Kidney epithelial cell (primary cell): ENCODE measurements around the gene ZNF609. TPM values are rescaled to one million over a fixed set of nuclear protein-coding genes. Genes with fewer than 3 reads are reported as not detected.
"Not testable (repeated sequence)": the region's sequence is repeated elsewhere in the genome, so short reads cannot be mapped to it uniquely, and the experiment has no call there.

ENCODE experiments used
- DNase-seq: peaks from one replicate; pipeline ENCODE4 v3.0.0-alpha.2; 2010; ENCODE audit warnings: low read depth
- H3K27me3 ChIP-seq: 2 replicates; pipeline ENCODE4 v1.6.0; 2011; ENCODE audit warnings: low read length; ENCODE audit not compliant: control insufficient read depth, insufficient read depth
- H3K36me3 ChIP-seq: 2 replicates; pipeline ENCODE4 v1.5.1; 2011; ENCODE audit warnings: low read length; ENCODE audit not compliant: control insufficient read depth, insufficient read depth
- H3K4me3 ChIP-seq: 2 replicates; pipeline ENCODE4 v1.5.1; 2011; ENCODE audit warnings: low read depth, mild to moderate bottlenecking, control low read depth, low read length
- total RNA-seq: library from RNA; depleted of rRNA; stranded (reverse); fragments of >200 nt; gene quantifications from 2 replicates; pipeline ENCODE4 v1.2.3, GENCODE V29; 2015
- TF ChIP-seq, protein P1 (sequence below): IDR thresholded peaks from 2 replicates; pipeline ENCODE4 v1.5.1; 2011; ENCODE audit warnings: mild to moderate bottlenecking, moderate library complexity, low read length, control low read depth, inconsistent platforms; ENCODE audit not compliant: insufficient read depth, poor library complexity, severe bottlenecking

The ZNF609 gene
- total RNA-seq, 1 donor from 2014 or later, result 18.4 TPM

DNA sequence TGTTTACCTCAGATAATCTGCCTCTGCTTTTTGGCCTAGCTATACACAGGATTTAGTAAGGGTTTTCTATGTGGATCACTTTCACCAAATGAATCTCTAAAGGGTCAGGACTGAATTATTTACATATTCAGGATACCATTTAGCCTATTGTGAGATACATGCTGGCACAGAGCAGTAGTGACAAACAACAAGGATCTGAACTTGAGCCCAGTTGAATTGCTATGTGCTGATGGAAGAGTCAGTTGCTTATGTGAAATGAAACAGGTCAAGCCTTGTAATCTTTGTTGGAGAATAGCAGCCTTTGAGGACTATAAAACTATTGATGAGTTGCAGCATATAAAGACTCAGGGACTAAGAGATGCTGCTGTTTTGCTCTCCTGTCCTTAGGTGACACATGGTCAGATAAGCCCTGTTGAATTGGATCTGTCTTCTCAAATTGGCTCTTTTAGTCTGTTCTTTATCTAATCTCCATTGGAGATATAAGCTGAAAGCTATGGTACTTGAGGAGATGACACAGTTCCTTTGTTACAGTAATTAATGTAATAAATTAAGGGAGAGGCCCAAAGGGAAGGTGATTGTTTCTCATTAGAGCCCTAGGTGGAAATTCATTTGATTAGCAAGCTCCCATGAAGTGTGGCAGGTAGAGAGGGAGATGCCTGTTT lies 30.4 kb downstream of the ZNF609 start:
- TF ChIP-seq, protein P1, sequence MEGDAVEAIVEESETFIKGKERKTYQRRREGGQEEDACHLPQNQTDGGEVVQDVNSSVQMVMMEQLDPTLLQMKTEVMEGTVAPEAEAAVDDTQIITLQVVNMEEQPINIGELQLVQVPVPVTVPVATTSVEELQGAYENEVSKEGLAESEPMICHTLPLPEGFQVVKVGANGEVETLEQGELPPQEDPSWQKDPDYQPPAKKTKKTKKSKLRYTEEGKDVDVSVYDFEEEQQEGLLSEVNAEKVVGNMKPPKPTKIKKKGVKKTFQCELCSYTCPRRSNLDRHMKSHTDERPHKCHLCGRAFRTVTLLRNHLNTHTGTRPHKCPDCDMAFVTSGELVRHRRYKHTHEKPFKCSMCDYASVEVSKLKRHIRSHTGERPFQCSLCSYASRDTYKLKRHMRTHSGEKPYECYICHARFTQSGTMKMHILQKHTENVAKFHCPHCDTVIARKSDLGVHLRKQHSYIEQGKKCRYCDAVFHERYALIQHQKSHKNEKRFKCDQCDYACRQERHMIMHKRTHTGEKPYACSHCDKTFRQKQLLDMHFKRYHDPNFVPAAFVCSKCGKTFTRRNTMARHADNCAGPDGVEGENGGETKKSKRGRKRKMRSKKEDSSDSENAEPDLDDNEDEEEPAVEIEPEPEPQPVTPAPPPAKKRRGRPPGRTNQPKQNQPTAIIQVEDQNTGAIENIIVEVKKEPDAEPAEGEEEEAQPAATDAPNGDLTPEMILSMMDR, result no peak
- no peak overlapping the region for H3K4me3 ChIP-seq
- H3K36me3 ChIP-seq, result no peaks in the 10 kb centered on the region
- no peak for DNase-seq
- H3K27me3 ChIP-seq, result no peaks in the 10 kb centered on the region

DNA sequence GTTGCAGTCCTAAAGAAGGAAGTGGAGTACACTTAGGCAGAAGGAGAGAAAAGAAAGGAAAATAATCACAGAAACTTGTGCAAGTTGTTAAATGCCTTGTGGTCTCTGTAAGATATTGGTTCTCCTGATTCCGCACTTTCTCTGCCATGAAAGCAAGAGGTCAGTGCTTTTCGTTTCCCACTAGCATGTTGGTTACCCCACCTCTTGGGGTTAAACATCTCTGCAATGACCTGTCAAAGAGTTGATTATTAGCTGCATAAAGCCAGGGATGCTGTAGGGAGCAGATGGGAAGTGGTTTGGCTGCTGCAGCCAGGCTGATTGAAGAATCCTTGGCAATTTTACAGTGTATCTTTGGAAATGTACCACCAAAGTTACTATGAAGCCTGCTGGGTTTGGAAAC lies 33.3 kb downstream of the ZNF609 start:
- Histone ChIP-seq H3K36me3 (no peaks in the 10 kb centered on the region), H3K4me3 (no peak overlapping the region), H3K27me3 (no peaks in the 10 kb centered on the region)
- no peak for DNase-seq
- TF ChIP-seq, protein P1, result no peak

GRCh38 chr15:64495968-64496367 lies 35.6 kb downstream of the ZNF609 start:
- not testable (repeated sequence) for H3K36me3 ChIP-seq, DNase-seq, H3K27me3 ChIP-seq

GRCh38 chr15:64500695-64501395 lies 40.5 kb downstream of the ZNF609 start:
- H3K36me3 ChIP-seq, result no peaks in the 10 kb centered on the region
- DNase-seq, result no peak

More at GRCh38 chr15:64495968-64496367, 35.6 kb downstream of the ZNF609 start:
- not testable (repeated sequence) for H3K4me3 ChIP-seq

DNA sequence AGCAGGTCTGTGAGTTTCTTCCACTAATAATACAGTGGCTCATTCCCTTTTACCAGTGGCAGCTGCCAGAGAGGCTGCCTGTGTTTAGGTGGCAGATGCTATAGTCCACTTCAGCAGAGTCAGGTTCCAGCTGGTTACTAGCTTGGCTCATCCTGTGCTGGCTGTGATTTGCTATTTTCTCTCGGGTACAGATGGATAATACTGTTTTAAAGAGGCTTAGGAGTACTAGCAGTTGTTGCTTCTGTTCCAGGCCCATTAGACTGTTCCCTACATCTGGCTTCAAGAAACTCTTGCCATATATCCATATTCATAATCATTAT lies 41.0 kb downstream of the ZNF609 start:
- no peaks in the 10 kb centered on the region for H3K36me3 ChIP-seq

More at GRCh38 chr15:64500695-64501395, 40.5 kb downstream of the ZNF609 start:
- Histone ChIP-seq H3K4me3 (no peak overlapping the region), H3K27me3 (no peaks in the 10 kb centered on the region)
- TF ChIP-seq, protein P1, result no peak

DNA sequence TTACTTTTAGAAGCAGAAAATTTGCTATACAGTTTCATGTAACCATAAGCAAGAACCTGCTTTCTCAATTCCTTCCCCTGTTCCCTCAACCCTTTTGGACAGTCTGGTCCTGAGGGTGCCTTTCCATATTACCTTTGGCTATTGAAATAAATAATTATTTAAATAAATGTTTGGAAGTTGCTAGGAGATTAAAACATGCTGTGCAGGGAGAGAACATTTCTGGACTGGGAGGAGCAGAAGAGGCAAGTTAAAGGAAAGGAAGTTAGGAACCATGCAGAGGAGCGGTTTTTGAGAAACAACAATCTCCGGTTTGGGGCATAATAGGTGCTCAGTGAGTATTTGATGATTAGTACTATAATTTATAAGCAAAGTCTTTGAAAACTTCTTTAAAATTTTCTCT lies 41.8 kb downstream of the ZNF609 start:
- H3K4me3 ChIP-seq, result no peak overlapping the region
- no peaks in the 10 kb centered on the region for H3K36me3 ChIP-seq
- no peak for DNase-seq
- TF ChIP-seq, protein P1, result no peak
- no peaks in the 10 kb centered on the region for H3K27me3 ChIP-seq

More for the DNA sequence above, 41.0 kb downstream of the ZNF609 start:
- no peaks in the 10 kb centered on the region for H3K27me3 ChIP-seq
- TF ChIP-seq, protein P1, result no peak
- H3K4me3 ChIP-seq, result no peak overlapping the region
- DNase-seq, result no peak
